Hematopoietic multipotent progenitor cell treated with erythropoietin and hydrocortisone succinate and interleukin-3 and kit ligand, for 6 days (in vitro differentiated cells): ENCODE data around the gene PRSS27.
A peak's percentile ranks its signal among the peaks of the same experiment; 100 is the strongest.
"Not testable (repeated sequence)": the region's sequence is repeated elsewhere in the genome, so short reads cannot be mapped to it uniquely, and the experiment has no call there.

Experiments
- DNase-seq: peaks from one replicate; pipeline ENCODE4 v3.0.0-alpha.2; 2015

The PRSS27 gene

GRCh38 chr16:2670017-2670416 is 50.0 kb downstream of the PRSS27 start:
- DNase-seq, result peak; percentile 68

- DNase-seq, result not testable (repeated sequence)
Observed at GRCh38 chr16:2669587-2669986, 50.4 kb downstream of the PRSS27 start.

GRCh38 chr16:2666671-2667070 is 53.4 kb downstream of the PRSS27 start:
- DNase-seq, result not testable (repeated sequence)

- DNase-seq, result no peak
Observed at GRCh38 chr16:2664574-2664982, 55.4 kb downstream of the PRSS27 start.

- DNase-seq, result peak; percentile 72
Observed at GRCh38 chr16:2663553-2664546, 56.2 kb downstream of the PRSS27 start.
